ENCODE data around the gene SH3GL1.

Gene SH3GL1

DNA sequence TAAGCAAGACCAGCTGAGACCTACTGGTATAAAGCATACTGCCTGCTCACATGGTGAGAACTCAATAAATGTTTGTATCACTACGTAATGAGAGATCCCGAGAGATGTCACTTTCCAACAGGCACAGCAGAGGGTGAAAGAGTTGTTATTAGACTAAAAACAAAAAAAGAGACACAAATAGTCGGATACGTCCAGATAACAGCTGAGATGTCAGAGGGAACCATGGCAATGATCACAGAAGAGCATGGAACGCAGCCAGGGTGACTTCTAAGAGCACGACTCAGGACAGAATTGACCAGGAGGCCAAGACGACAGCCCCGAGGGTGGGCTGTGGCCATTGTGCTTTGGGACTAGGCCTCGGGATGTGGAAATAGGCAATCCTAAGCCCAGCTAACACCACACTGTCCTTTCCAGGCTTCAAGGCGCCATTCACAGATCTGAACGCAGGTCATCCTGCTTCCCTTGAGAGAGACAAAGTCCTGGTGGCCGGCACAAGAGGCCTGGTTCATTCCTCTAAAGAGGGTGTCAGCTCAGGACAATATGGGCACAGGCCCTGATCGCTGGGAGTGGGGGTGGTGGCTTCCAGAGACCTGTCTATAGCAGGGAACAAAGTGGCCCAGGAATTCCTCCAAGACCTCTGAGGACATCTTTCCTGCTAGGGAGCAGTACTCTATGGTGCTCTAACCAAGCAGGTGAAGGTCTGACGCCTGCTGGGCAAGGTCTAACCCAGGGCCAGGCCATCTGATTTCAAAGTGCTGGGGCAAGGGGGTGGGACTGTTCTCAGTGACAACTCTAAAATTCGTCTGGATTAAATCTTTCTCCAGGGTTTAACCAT, 3.2 kb downstream of the SH3GL1 start:
- DNase-seq (ENCODE audit: low read depth) = no peak

DNA sequence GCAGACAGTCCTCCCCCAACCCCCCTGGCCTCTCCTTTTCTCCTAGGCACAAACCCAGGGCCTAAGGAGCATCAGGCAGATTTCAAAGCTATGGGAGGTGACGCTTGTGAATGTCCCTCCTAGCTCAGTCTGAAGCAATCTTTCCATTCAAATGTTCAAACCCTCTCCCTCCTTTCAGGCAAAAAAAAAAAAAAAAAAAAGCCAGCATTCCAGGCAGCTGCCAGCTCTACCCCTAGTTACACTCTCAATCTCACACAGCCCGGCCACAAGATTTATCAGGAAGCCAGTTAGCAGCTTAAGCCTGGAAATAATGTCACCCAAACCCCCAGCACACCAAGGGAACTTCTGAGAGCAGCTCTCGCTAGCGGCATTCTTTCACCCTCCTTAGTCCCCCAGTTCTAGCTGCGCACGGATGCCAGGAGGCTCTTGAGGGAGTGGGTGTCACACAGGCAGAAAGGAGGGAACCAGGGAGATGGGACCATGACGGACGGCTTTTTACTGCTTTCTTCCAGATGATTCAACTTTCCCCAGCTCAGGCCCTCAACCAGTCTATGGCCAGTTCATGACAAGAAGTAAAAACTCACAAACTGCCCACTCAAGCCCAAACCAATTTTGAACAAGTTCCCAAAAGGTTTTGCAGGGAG, 6.3 kb downstream of the SH3GL1 start:
- DNase-seq (ENCODE audit: low read depth) = no peak

DNA sequence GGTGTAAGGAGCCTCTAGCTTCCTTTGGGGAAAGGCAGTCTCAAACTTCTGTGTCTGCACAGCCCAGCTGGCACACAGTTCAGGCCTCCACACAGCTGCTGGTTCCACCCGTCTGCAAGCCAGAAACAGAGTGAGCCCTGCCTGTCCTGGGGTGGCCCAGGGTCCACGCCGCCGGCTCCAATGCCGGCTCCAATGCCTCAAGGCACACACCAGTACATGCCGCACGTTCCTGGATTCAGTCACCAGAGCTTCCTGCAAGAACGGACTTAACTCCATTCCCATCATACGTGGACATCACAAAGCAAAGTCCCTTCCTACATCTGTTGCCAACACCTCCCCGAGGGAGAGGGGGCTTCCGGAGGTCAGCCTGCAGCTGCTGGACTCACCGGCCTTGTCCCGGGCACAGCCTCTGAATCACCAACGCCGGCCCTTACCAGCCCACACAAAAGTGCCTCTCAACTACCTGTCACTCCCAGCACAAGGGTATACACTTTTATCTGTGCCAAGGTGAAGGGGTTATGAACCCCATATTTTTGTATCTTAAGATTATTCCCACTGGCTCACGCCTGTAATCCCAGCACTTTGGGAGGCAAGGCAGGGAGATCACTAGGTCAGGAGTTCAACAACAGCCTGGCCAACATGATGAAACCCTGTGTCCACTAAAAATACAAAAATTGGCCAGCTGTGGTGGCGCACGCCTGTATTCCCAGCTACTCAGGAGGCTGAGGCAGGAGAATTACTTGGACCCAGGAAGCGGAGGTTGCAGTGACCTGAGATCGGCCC, 8.5 kb downstream of the SH3GL1 start:
- DNase-seq (ENCODE audit: low read depth) = no peak

DNA sequence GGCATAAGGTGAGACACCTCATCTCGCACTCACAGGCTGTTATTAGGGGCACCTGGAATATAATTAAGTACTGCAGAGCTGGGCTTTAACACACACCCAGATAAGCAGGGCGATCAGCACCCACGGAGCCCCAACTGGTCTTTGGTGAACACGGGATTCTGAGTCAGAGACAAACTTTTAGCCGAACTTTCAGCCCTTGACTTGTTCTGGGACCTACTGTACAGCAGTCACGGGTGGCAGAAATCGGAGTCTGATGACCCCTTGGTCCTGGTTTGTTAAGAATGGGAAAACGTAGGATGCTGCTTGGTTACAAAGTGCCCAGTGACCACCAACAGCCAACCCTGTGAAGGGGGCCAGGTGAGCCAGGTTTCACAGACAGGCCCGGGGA, 9.0 kb downstream of the SH3GL1 start:
- no peak for DNase-seq (ENCODE audit: low read depth)

DNA sequence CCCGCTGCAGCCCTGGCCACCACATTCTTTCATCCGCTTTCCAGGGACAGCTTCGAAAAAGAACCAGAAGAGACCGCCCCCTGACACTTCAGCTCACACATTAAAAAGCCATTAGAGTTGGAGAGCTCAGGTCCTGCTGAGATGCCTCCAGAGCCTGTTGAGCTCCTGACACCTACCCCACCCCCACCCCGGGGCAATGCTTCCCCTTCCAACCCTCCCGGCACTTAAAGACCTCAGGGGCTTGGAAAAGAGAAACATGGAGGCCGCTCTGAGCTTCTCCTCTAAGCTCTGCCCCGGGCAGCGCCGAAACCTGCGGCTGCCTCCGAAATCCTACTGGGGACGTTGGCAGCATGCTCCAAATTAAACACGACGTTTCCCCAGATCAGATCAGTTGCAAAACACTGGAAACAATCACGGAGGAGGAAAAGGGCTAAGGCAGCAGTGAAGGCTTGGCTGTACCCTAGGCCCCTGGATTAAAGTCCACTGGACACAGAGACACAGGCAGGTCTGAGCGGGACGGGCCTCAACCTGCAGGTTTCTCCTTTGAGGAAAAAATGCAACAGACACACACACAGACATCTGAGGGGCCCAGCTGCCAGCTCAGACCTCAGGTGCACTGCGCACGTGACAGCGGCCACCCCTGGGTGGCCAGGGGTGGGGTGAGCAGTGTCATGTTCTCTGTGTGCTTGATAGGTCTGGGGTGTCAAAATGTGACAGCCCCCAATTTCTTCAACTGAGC, 9.6 kb downstream of the SH3GL1 start:
- DNase-seq (ENCODE audit: low read depth) = no peak

DNA sequence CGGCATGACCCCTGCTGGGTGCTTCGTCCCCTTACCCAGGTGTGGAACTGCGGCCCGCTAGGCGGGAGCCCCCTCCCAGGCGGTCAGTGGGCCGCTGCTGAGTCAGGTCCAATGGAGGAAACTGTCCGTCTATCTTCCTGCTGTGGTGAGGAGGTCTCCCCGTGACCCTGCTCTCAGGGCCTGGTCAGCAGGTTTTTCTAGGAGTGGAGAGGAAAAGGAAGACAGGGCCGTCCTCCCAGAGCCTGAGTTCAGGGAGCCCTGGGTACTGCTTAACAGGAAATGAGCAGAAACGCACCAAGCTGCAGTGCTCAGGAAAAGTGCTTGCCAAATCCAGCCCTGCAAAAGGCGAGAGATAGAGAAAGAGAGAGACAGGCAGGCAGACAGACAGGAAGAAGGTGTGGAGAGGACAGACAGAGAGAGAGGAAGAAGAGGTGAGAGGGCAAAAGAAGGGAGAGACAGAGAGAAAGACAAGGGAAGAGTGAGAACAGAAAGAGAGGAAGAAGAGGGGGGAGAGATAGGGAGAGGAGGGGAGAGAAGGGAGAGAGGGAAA, 10.3 kb downstream of the SH3GL1 start:
- DNase-seq (ENCODE audit: low read depth) = no peak

DNA sequence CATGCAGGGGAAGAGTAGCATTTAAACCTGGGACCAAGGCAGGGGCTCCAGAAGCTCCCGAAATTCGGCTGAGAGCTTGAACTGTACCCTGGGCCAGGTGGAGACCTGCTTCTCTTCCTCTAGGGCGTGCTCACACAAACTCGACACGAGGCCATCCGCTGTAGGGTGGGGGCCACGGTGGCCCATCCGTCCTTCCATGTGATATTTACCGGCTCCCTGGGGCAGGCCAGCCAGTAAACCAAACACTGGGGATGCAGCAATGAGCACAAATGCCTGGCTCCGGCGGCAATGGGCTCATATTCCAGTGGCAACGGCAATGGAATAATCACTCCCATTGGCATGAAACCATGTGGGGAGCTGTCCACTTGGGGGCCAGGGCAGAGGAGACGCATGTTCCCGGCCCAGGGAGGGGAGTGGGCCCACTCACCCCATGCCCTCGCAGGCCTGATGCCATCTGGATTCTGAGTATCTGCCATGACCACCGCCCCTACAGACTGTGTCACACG, 10.8 kb downstream of the SH3GL1 start:
- no peak for DNase-seq (ENCODE audit: low read depth)

DNA sequence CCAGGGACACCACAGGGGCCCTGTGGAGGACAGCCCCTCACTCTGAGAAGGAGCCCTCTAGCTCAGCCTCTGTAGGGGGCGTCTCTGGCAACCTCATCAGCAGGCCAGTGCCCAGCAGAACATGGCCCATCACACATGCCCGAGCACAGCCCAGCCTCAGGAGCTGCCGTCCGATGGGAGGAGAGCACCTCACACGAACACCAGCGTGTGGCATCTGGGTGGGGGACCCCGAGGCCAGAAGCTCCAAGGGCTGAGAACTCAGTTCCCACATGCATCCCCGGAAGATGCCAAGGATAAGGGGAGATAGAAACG, 11.3 kb downstream of the SH3GL1 start:
- no peak for DNase-seq (ENCODE audit: low read depth)

DNA sequence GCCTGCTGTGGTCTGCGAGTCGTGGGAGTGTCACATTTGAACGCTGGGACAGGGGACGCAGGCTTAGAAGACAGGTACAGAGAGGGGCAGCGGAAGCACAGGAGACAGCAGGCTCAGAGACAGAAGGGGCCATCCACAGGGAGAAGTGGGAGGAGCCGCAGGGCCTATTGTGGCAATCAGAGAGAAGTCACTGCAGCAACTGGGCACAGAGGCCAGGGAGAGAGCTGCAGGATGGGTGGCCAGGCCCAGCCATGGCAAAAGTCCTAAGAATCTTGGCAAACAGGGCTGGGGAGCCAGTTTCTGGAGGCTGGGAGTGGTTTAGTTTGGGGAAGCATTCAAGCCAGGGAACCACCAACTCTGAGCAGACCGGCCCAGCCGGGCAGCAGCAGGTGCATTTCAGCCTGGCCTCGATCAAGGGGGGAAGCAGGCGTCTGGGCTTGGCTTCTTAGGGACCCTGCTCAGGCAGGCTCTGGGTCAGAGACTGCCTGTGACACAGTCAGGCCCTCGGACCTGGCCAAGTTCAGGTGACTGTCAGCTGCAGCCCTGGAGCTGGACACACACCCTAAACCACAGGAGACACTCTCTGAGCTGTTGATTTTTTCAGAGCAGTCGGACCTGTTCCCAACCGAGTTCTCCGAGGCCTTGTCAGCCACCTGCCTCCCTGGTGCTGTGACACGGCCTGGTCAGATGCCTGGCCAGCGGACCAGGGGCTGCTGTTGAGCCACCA, 11.8 kb downstream of the SH3GL1 start:
- DNase-seq (ENCODE audit: low read depth) = no peak

DNA sequence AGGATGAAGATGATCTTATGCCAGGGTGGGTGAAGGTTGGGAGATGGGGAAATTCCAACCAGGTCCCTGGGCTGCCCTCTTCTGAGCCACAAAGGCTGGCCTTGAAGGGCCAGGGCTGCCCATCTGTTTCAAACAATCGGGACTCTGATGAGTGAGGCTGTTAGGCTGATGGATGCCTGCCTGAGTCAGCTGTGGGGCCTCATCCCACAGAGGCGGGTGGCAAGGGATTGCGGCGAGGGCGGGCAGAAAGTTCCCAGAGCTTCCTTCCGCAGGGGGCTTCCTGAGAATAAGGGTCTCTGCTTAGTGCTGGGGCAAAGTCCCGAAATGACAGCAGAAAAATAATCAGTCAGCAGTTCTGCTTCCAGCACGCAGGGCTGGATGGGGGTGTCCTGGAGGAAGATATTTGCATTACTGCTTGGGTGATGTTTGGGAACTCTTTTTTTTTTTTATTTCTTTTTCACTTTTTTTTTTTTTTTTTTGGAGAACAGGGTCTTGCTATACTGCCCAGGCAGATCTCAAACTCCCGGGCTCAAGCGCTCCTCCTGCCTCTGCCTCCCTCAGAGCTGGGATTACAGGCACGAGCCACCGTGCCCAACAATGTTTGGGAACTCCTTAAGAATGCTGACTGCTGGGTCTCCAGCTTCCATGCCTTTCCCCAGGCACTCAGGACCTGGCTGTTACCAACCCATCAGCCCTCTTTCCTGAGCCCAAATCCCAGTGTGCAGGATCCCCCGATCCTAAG, 14.1 kb downstream of the SH3GL1 start:
- DNase-seq (ENCODE audit: low read depth) = no peak

DNA sequence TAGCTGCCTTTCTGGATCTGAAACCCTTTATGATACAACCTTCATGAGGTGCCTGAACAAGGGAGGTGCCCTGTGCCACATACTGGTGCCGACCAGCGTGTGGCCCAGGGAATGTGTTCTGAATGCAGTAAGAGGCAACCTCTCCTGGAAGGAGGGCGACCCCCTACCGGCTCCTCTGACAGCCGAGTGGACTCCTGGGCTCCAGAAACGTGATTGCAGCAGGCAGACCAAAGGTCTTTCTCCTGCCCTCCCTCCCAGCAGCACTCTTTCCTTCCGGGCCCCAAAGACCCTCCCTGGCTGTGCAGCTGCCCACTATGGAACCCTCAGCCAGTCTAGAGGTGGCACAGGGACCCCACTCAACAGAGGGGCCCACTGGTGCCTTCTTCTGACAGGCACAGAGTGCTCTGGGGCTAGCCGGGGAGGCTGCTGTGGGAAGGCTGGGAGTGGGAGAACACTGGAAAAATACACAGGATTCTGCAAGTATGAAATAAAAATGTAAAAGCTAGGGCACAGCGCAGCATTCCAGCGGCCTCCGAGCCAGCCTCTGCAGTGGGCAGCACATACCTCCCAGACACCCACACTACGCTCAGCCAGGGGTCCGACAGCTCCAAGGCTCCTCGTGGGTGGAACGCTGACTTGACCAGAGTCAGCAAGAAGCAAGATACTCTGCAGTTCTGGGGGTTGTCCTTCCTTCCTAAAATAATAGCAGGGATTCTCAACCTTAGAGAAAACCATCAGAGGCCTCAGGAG, 14.9 kb downstream of the SH3GL1 start:
- DNase-seq (ENCODE audit: low read depth) = no peak

DNA sequence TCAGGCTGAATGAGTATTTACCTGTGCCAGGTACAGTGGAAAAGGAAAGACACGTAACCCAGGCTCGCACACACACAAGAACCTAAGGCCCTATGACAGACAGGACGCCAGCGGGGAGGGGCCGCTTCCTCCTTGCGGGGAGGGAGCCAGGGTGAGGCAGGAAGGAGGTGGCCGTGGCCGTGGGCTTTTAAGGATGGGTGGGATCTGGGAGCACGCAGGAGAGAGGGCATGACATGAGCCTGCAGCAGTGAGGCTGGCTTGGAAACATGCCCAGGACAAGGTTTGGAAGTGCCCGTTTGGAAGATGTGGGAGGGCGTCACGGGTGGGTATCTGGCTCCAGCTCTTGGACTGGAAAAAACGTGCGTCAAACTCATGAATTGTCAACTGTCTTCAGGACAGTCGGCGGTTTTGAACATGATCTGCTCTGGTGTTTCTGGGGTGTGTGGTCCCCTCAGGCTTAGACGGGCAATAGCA, 20.1 kb downstream of the SH3GL1 start:
- no peak for DNase-seq (ENCODE audit: low read depth)

DNA sequence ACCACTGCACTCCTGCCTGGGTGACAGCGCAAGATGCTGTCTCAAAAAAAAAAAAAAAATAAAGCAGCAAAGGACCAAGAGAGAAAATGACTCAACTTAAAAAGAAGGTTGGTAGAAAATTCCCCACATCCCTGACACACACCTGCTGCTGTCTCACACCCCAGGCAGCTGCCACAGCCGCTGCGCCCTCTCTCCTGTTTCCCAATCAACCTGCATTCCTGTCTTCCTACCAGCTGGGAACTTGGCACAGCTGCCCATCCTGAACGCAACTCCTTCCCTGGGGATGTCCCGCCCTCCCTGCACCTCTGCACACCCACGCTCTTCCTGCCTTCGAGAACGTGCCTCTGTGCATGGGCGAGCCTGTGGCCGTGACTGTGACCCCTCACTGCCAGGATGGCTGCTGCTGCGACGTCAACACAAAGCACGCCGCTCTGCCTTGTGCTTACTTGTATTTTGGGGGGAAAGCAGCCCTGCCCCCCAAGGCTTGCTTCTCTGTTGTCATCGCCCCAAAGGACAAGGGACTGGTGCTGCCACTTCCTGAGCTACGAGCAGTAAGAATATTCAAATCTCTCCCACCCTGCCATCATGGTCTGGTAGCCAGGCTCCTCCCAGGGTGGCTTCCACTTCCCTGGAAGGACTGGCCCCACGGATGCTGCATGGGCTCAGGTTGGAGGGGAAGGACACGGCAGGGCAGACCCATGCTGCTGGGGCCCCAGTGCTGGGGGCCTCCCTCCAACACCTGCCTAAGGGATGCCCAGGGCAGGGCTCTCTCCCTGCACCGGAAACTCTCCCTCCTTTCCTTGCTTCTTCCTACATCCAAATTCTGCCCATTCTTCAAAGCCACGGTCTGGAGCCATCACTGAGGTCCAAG, 20.7 kb downstream of the SH3GL1 start:
- no peak for DNase-seq (ENCODE audit: low read depth)

DNA sequence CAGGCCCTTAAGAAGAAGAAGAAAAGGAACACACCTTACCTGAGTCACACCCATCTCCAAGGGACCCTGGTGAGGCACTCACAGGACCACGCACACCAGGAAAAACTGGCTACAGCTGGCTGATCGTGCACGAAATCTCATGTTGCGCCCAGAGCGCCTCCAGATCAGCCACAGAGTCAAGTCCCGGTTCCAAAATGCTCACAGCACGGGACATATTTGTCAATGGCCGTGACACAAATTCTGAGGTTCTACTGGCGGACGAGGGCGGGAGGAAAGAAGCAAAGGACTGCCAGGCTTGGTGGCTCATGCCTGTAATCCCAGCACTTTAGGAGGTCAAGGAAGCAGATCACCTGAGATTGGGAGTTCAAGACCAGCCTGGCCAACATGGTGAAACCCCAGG, 21.5 kb downstream of the SH3GL1 start:
- DNase-seq (ENCODE audit: low read depth) = no peak

DNA sequence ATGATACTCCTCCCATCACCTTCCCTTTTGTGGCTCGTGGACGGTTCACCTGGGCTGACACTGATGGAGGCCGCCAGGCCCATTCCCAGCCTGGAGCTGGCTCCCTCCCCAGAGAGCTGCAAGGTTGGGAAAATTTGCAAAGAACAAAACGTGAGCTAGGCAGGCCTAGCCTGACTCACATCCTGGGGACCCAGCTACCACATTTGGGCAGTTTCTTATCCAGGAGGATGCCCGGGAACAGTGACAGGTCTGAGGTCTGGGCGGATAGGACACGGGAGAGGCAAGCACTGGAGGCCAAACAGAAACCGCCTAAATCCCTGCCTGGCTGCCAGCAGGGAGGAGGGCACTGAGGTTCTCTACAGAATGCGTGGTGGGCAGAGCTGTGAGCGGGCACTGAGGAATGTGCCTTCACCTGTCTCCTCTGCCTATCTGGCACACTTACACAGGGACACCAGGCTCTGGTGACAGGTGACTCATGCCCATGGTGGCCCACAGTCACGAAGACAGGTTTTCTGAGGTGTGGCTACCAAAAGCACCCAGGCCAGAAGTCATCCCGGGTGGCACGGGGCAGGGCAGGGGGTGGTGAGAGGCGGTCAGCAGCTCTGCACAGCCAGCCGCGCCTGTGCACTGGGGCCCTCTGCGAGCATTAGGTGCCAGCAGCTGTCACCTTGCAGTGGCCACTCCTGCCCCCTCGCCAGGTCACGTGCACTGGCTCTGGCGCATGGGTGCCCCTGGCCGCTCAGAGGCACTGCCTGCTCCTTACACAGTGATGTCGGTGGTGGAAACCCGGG, 23.2 kb downstream of the SH3GL1 start:
- DNase-seq (ENCODE audit: low read depth) = no peak

DNA sequence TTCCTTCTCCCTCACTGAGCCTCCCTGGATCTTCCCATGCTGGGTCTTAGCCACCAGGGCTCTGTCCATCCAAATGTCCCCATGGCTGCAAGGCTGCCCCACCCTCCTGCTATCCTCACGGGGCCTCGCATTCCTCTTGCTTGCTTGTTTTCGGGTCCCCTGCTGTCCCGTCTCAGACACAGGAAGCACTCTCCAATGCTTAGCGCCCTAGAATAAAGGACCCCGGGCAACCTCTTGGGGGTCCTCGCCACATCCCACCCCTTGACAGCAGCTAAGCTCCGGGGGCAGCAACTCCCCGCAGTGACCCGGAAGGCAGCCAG, 23.7 kb downstream of the SH3GL1 start:
- no peak for DNase-seq (ENCODE audit: low read depth)

DNA sequence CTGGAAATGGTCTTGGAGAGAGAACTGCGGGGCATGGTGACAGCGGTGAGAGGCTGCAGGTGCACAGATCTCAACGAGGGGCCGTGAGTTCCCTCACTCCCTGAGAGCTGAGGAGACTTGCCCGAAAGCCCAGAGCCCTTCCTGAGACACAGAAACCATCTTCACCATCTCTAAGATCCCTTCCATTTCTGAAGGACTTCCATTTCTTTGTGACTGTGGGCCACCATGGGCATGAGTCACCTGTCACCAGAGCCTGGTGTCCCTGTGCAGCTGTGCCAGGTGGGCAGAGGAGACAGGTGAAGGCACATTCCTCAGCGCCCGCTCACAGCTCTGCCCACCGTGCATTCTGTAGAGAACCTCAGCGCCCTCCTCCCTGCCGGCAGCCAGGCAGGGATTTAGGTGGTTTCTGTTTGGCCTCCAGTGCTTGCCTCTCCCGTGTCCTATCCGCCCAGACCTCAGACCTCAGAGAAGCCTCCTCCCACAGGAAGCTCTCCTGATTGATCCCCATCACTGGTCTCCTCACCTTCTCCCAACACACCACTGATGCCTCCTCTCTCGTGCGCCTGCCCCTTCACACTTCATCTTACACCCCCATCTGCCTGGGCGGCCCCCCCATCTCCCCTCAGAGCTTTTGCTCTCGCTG, 24.2 kb downstream of the SH3GL1 start:
- no peak for DNase-seq (ENCODE audit: low read depth)

Measured in stimulated activated CD8-positive, alpha-beta memory T cell treated with anti-CD3 and anti-CD28 coated beads, Interleukin-15, amount 100 ng/mL, for 24 hours (primary cell).